HepG2 (cell line): ENCODE results near the gene P4HB. TPM values are rescaled to one million over a fixed set of nuclear protein-coding genes. Genes with fewer than 3 reads are reported as not detected.

Experiments
- BCL3 ChIP-seq: sonication (generic); formaldehyde crosslinking; IDR thresholded peaks from 2 replicates; pipeline ENCODE4 v1.5.1; 2020; ENCODE audit warnings: mild to moderate bottlenecking, missing genetic modification reagents, moderate library complexity
- BORCS8-MEF2B ChIP-seq: sonication (generic); formaldehyde crosslinking; IDR thresholded peaks from 2 replicates; pipeline ENCODE4 v1.8.0; 2022; ENCODE audit warnings: mild to moderate bottlenecking, missing genetic modification reagents
- CEBPB ChIP-seq: IDR thresholded peaks from 2 replicates; pipeline ENCODE4 v1.6.1; 2011; ENCODE audit warnings: low read depth, low read length, improper control_type of control experiment, borderline replicate concordance
- DPF2 ChIP-seq: sonication (generic); formaldehyde crosslinking; IDR thresholded peaks from 2 replicates; pipeline ENCODE4 v1.4.0; 2020; ENCODE audit warnings: mild to moderate bottlenecking, low read depth, missing genetic modification reagents, borderline replicate concordance
- HNF4G ChIP-seq, 2 experiments: sonication (generic) in 1 of 2; formaldehyde crosslinking in 1 of 2; IDR thresholded peaks; 2 replicates each; pipeline versions ENCODE4 v1.4.0 to v1.6.1; 2011 to 2020; ENCODE audit warnings: borderline replicate concordance in 2 of 2, low read depth in 2 of 2, mild to moderate bottlenecking in 2 of 2, low read length in 1 of 2, missing genetic modification reagents in 1 of 2, moderate library complexity in 1 of 2
- KDM4B ChIP-seq: sonication (generic); formaldehyde crosslinking; IDR thresholded peaks from 2 replicates; pipeline ENCODE4 v1.4.0; 2020; ENCODE audit warnings: missing genetic modification reagents
- MED13 ChIP-seq: sonication (generic); formaldehyde crosslinking; IDR thresholded peaks from 2 replicates; pipeline ENCODE4 v1.5.0; 2020; ENCODE audit warnings: missing genetic modification reagents
- PCBP2 ChIP-seq: fragments of 200-400 bp; formaldehyde crosslinking; optimal IDR thresholded peaks from 2 replicates; pipeline ENCODE3; 2018; ENCODE audit warnings: low read length, low read depth; ENCODE audit not compliant: poor library complexity, severe bottlenecking
- RCOR2 ChIP-seq: IDR thresholded peaks from 2 replicates; pipeline ENCODE4 v1.6.1; 2016; ENCODE audit warnings: missing biosample characterization, missing genetic modification reagents
- SAP130 ChIP-seq: IDR thresholded peaks from 2 replicates; pipeline ENCODE4 v1.6.1; 2016; ENCODE audit warnings: low read depth
- TOE1 ChIP-seq: sonication (generic); formaldehyde crosslinking; IDR thresholded peaks from 2 replicates; pipeline ENCODE4 v1.4.0; 2020; ENCODE audit warnings: mild to moderate bottlenecking, missing genetic modification reagents
- TP53 ChIP-seq: sonication (generic); formaldehyde crosslinking; conservative IDR thresholded peaks from 2 replicates; pipeline ENCODE4 v1.4.0; 2020; ENCODE audit warnings: missing genetic modification reagents
- WIZ ChIP-seq: sonication (generic); formaldehyde crosslinking; IDR thresholded peaks from 2 replicates; pipeline ENCODE4 v1.5.1; 2020; ENCODE audit warnings: mild to moderate bottlenecking, missing genetic modification reagents
- ZNF296 ChIP-seq: sonication (generic); formaldehyde crosslinking; conservative IDR thresholded peaks from 2 replicates; pipeline ENCODE4 v1.5.0; 2020; ENCODE audit warnings: mild to moderate bottlenecking, missing genetic modification reagents
- ZNF33B ChIP-seq: sonication (generic); formaldehyde crosslinking; IDR thresholded peaks from 2 replicates; pipeline ENCODE4 v1.5.1; 2020; ENCODE audit warnings: mild to moderate bottlenecking, missing genetic modification reagents
- ZNF430 ChIP-seq: sonication (generic); formaldehyde crosslinking; IDR thresholded peaks from 2 replicates; pipeline ENCODE4 v1.9.0; 2021; ENCODE audit warnings: mild to moderate bottlenecking, missing genetic modification reagents
- ZSCAN29 ChIP-seq: sonication (generic); formaldehyde crosslinking; conservative IDR thresholded peaks from 2 replicates; pipeline ENCODE4 v1.4.0; 2020; ENCODE audit warnings: mild to moderate bottlenecking, missing genetic modification reagents
- polyA plus RNA-seq, 8 experiments: library from polyadenylated mRNA; depleted of rRNA in 3 of 8; stranded (reverse) in 7 of 8; unstranded in 1 of 8; fragments of >200 nt; fragmentation: Illumina TruSeq in 4 of 8; extraction: Trizol in 4 of 8; gene quantifications; 2 replicates each; pipeline versions ENCODE4 v1.2.1 to v1.2.3, GENCODE V29; 2011 to 2016; ENCODE audit warnings: low read depth in 4 of 8, missing spikeins in 1 of 8, mixed read lengths in 1 of 8; ENCODE audit not compliant: insufficient read depth in 1 of 8
- total RNA-seq, 5 experiments: library from RNA; depleted of rRNA; stranded (reverse); fragments of >200 nt; fragmentation: Illumina TruSeq; extraction: Trizol; gene quantifications; 2 replicates each; pipeline ENCODE4 v1.2.3, GENCODE V29; 2016; ENCODE audit warnings: low read depth in 1 of 5
- TF ChIP-seq, protein P1 (sequence below): sonication (generic); formaldehyde crosslinking; IDR thresholded peaks from 2 replicates; pipeline ENCODE4 v1.8.0; 2022; ENCODE audit warnings: missing genetic modification reagents, mild to moderate bottlenecking, inconsistent platforms, borderline replicate concordance
- TF ChIP-seq, protein P2 (sequence below): sonication (generic); formaldehyde crosslinking; IDR thresholded peaks from 2 replicates; pipeline ENCODE4 v1.8.1; 2023; ENCODE audit warnings: mild to moderate bottlenecking, missing genetic modification reagents
- TF ChIP-seq, protein P3 (sequence below): sonication (generic); formaldehyde crosslinking; IDR thresholded peaks from 2 replicates; pipeline ENCODE4 v1.8.0; 2022; ENCODE audit warnings: mild to moderate bottlenecking, missing genetic modification reagents
- TF ChIP-seq, protein P4 (sequence below): sonication (generic); formaldehyde crosslinking; IDR thresholded peaks from 2 replicates; pipeline ENCODE4 v1.5.0; 2020; ENCODE audit warnings: mild to moderate bottlenecking, missing genetic modification reagents, borderline replicate concordance

P4HB gene
- total and polyA plus RNA-seq, 2 of the 13 experiments (the other 11 are each of a cell fraction or from before 2014, with no cell fraction given) = 185 to 782 TPM

DNA sequence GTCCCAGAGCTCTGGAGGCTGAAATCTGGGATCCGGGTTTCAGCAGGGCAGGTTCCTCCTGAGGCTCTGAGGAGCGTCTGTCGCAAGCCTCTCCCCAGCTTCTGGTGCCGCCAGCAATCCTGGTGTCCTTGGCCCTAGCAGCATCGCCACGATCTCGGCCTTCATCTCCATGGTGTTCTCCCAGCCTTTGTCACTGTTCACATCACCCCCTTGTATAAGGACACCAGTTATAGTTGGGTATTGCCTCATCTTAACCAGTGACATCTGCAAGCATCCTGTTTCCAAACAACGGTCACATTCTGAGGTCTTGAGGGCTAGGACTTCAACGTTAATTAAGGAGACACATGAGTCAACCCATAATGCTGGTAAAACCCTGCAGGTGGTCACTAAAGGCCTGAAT lies 22.7 kb downstream of the P4HB start (continued):
- TF ChIP-seq, protein P1, sequence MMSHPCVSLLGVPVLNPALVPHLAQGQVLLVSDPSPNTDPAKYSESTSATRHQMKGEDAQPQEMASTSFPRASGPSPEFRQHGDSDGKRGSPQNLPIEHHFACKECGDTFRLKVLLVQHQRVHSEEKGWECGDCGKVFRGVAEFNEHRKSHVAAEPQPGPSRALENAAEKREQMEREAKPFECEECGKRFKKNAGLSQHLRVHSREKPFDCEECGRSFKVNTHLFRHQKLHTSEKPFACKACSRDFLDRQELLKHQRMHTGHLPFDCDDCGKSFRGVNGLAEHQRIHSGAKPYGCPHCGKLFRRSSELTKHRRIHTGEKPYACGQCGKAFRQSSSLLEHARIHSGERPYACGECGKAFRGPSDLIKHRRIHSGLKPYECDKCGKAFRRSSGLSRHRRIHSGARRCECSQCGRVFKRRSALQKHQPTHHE = no peak
- TF ChIP-seq WIZ = no peak
- TF ChIP-seq, protein P2, sequence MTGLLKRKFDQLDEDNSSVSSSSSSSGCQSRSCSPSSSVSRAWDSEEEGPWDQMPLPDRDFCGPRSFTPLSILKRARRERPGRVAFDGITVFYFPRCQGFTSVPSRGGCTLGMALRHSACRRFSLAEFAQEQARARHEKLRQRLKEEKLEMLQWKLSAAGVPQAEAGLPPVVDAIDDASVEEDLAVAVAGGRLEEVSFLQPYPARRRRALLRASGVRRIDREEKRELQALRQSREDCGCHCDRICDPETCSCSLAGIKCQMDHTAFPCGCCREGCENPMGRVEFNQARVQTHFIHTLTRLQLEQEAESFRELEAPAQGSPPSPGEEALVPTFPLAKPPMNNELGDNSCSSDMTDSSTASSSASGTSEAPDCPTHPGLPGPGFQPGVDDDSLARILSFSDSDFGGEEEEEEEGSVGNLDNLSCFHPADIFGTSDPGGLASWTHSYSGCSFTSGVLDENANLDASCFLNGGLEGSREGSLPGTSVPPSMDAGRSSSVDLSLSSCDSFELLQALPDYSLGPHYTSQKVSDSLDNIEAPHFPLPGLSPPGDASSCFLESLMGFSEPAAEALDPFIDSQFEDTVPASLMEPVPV (CRISPR knock-in tag) = no peak
- TF ChIP-seq PCBP2 = no peak
- TF ChIP-seq CEBPB = peak; percentile 89
- TF ChIP-seq SAP130 (CRISPR knock-in tag) = 0 out of 2 replicates have a peak, but pooled peaks have one; percentile 15
- no peak for TF ChIP-seq ZNF296 (CRISPR knock-in tag)
- no peak for TF ChIP-seq HNF4G (IDR thresholded peaks at IDR 0.05; ENCODE audit: borderline replicate concordance, low read depth, low read length)
- TF ChIP-seq HNF4G (CRISPR knock-in tag; IDR thresholded peaks at IDR 0.05; ENCODE audit: borderline replicate concordance, low read depth) = no peak
- TF ChIP-seq, protein P3, sequence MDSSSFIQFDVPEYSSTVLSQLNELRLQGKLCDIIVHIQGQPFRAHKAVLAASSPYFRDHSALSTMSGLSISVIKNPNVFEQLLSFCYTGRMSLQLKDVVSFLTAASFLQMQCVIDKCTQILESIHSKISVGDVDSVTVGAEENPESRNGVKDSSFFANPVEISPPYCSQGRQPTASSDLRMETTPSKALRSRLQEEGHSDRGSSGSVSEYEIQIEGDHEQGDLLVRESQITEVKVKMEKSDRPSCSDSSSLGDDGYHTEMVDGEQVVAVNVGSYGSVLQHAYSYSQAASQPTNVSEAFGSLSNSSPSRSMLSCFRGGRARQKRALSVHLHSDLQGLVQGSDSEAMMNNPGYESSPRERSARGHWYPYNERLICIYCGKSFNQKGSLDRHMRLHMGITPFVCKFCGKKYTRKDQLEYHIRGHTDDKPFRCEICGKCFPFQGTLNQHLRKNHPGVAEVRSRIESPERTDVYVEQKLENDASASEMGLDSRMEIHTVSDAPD (CRISPR knock-in tag) = no peak
- no peak for TF ChIP-seq ZNF33B (CRISPR knock-in tag)
- TF ChIP-seq DPF2 (CRISPR knock-in tag) = no peak
- no peak for TF ChIP-seq BORCS8-MEF2B (CRISPR knock-in tag)
- TF ChIP-seq ZSCAN29 (CRISPR knock-in tag) = no peak
- no peak for TF ChIP-seq ZNF430 (CRISPR knock-in tag)
- no peak for TF ChIP-seq TOE1 (CRISPR knock-in tag)
- no peak for TF ChIP-seq RCOR2 (CRISPR knock-in tag)
- no peak for TF ChIP-seq KDM4B
- TF ChIP-seq, protein P4, sequence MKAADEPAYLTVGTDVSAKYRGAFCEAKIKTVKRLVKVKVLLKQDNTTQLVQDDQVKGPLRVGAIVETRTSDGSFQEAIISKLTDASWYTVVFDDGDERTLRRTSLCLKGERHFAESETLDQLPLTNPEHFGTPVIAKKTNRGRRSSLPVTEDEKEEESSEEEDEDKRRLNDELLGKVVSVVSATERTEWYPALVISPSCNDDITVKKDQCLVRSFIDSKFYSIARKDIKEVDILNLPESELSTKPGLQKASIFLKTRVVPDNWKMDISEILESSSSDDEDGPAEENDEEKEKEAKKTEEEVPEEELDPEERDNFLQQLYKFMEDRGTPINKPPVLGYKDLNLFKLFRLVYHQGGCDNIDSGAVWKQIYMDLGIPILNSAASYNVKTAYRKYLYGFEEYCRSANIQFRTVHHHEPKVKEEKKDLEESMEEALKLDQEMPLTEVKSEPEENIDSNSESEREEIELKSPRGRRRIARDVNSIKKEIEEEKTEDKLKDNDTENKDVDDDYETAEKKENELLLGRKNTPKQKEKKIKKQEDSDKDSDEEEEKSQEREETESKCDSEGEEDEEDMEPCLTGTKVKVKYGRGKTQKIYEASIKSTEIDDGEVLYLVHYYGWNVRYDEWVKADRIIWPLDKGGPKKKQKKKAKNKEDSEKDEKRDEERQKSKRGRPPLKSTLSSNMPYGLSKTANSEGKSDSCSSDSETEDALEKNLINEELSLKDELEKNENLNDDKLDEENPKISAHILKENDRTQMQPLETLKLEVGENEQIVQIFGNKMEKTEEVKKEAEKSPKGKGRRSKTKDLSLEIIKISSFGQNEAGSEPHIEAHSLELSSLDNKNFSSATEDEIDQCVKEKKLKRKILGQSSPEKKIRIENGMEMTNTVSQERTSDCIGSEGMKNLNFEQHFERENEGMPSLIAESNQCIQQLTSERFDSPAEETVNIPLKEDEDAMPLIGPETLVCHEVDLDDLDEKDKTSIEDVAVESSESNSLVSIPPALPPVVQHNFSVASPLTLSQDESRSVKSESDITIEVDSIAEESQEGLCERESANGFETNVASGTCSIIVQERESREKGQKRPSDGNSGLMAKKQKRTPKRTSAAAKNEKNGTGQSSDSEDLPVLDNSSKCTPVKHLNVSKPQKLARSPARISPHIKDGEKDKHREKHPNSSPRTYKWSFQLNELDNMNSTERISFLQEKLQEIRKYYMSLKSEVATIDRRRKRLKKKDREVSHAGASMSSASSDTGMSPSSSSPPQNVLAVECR (CRISPR knock-in tag) = no peak
- no peak for TF ChIP-seq BCL3 (CRISPR knock-in tag)
- TF ChIP-seq TP53 (CRISPR knock-in tag) = no peak
- TF ChIP-seq MED13 = no peak
